MM.1S (cell line): Measurements from ENCODE around the gene MAP2K3.

ENCODE experiments used
- EZH2 ChIP-seq: fragments of 300-600 bp; sonication (generic); optimal IDR thresholded peaks from 2 replicates; pipeline ENCODE3; 2017; ENCODE audit warnings: low read depth, mild to moderate bottlenecking, antibody characterized with exemption, low read length, mixed read lengths
- EZH2phosphoT487 ChIP-seq: fragments of 300-600 bp; sonication (generic); IDR thresholded peaks from 2 replicates; pipeline ENCODE4 v1.6.1; 2018; ENCODE audit warnings: antibody characterized with exemption, low read length
- TF ChIP-seq, protein P1 (sequence below): fragments of 300-600 bp; sonication (generic); IDR thresholded peaks from 2 replicates; pipeline ENCODE4 v1.5.1; 2016; ENCODE audit warnings: antibody characterized with exemption, low read length, mixed read lengths

DNA sequence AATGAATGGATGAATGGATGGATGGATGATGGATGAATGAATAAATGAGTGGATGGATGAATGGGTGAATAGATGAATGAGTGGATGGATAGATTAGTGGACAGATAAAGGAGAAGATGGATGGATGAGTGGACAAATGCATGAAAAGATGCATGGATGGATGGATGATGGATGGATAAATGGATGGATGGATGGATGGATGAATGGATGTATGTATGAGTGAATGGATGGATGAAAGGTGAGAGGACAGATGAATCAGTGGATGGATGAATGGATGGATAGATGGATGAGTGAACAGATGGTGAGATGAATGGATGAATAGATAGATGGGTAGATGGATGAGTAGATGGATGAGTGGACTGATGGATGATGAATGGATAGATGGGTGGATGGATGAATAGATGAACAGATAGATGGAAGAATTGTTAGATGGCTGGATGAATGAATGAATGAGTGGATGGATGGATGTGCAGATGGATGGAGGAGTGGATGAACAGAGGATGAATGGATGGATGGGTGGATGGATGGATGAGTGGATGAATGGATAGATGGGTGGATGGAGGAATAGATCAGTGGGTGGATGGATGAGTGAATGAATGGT is 77.9 kb downstream of the MAP2K3 start:
- TF ChIP-seq, protein P1, sequence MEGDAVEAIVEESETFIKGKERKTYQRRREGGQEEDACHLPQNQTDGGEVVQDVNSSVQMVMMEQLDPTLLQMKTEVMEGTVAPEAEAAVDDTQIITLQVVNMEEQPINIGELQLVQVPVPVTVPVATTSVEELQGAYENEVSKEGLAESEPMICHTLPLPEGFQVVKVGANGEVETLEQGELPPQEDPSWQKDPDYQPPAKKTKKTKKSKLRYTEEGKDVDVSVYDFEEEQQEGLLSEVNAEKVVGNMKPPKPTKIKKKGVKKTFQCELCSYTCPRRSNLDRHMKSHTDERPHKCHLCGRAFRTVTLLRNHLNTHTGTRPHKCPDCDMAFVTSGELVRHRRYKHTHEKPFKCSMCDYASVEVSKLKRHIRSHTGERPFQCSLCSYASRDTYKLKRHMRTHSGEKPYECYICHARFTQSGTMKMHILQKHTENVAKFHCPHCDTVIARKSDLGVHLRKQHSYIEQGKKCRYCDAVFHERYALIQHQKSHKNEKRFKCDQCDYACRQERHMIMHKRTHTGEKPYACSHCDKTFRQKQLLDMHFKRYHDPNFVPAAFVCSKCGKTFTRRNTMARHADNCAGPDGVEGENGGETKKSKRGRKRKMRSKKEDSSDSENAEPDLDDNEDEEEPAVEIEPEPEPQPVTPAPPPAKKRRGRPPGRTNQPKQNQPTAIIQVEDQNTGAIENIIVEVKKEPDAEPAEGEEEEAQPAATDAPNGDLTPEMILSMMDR: no peak
- TF ChIP-seq EZH2phosphoT487 (no peak), EZH2 (no peak)
